ENCODE data around the gene FAM210A.

The FAM210A gene

DNA sequence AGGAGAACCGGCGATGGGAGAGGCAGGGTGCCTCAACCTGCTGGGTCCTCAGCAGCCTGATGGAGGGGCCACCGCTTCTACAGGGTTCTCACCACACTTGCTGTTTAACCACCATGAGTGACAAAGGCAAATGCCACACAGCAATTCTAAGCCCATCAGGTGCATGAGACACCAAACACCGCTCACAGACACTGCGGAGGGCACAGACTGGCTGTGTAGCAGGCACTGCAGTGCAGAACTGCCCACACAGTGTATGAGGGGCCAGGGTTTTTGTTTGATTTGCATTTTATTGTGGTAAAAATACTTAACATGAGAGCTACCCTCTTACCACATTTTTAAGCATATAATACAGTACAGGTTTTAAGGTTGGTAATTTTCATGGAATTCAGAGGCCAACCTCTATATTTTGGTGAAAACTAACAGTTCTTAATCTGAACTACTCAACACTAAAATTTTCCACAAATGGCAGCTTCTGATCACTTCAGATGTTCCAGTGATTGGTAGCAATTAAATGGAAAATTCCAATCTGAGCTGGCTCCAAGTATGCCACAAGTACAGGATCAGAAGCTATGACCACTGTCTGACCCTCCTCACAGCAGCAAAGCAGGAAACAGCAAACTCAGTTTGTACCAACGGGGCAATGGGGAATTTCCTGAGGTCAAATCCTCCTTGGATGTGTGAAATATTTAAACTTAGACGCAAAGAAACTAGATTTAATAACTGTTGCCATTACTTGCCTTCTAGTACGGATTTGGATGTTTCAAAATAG lies 67.7 kb downstream of the FAM210A start:
- Histone ChIP-seq H3K9me3 (ENCODE audit: low read length) (no peaks in the 10 kb centered on the region), H3K36me3 (ENCODE audit: insufficient read depth, low read length) (peaks cover 17% of the 10 kb centered on the region; the same call in 1 of the 2 replicates), H3K4me2 (ENCODE audit: low read length) (no peak overlapping the region), H3K27me3 (ENCODE audit: insufficient read depth, low read length) (no peaks in the 10 kb centered on the region), H3K4me1 (ENCODE audit: insufficient read depth, low read length, severe bottlenecking) (no peaks in the 10 kb centered on the region), H3K27ac (ENCODE audit: low read depth, low read length, poor library complexity, severe bottlenecking) (no peak overlapping the region), H3K9ac (ENCODE audit: low read length) (no peak overlapping the region), H2AFZ (ENCODE audit: low read length) (no peak overlapping the region), H4K20me1 (ENCODE audit: insufficient read depth, low read length) (no peaks in the 10 kb centered on the region), H3K9me2 (ENCODE audit: low read depth, low read length) (no peaks in the 10 kb centered on the region), H3K4me3 (ENCODE audit: low read depth, low read length, poor library complexity, severe bottlenecking) (no peak overlapping the region), H3K79me2 (ENCODE audit: insufficient read depth, low read length) (no peaks in the 10 kb centered on the region), H3F3A (ENCODE audit: insufficient read depth, low read length) (no peaks in the 10 kb centered on the region)
- TF ChIP-seq, protein P1, sequence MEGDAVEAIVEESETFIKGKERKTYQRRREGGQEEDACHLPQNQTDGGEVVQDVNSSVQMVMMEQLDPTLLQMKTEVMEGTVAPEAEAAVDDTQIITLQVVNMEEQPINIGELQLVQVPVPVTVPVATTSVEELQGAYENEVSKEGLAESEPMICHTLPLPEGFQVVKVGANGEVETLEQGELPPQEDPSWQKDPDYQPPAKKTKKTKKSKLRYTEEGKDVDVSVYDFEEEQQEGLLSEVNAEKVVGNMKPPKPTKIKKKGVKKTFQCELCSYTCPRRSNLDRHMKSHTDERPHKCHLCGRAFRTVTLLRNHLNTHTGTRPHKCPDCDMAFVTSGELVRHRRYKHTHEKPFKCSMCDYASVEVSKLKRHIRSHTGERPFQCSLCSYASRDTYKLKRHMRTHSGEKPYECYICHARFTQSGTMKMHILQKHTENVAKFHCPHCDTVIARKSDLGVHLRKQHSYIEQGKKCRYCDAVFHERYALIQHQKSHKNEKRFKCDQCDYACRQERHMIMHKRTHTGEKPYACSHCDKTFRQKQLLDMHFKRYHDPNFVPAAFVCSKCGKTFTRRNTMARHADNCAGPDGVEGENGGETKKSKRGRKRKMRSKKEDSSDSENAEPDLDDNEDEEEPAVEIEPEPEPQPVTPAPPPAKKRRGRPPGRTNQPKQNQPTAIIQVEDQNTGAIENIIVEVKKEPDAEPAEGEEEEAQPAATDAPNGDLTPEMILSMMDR (IDR thresholded peaks at IDR 0.05; ENCODE audit: low read length), result no peak
- no peak for TF ChIP-seq EZH2 (IDR thresholded peaks at IDR 0.05; ENCODE audit: borderline replicate concordance, low read length)

DNA sequence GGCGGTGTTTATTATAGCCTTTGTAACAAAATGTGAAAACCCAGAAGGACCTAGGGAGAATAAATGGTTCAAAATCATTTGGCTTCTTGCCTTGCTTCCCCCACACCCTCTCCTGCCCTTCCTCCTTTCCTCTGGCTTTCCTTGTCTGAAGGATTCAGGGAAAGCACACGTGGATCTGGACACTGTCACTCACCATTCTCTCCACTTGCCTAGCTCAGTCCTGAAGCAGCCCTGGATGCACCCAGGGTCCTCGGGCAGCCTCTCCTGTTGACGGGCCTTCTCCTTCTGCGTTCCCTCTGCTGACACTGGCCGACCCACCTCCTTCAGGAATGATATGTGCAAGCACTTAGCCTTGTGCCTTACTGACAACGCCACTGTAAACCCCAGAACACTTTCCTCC lies 68.4 kb downstream of the FAM210A start:
- no peak for TF ChIP-seq EZH2 (IDR thresholded peaks at IDR 0.05; ENCODE audit: borderline replicate concordance, low read length)
- TF ChIP-seq, protein P1 (IDR thresholded peaks at IDR 0.05; ENCODE audit: low read length), result no peak

DNA sequence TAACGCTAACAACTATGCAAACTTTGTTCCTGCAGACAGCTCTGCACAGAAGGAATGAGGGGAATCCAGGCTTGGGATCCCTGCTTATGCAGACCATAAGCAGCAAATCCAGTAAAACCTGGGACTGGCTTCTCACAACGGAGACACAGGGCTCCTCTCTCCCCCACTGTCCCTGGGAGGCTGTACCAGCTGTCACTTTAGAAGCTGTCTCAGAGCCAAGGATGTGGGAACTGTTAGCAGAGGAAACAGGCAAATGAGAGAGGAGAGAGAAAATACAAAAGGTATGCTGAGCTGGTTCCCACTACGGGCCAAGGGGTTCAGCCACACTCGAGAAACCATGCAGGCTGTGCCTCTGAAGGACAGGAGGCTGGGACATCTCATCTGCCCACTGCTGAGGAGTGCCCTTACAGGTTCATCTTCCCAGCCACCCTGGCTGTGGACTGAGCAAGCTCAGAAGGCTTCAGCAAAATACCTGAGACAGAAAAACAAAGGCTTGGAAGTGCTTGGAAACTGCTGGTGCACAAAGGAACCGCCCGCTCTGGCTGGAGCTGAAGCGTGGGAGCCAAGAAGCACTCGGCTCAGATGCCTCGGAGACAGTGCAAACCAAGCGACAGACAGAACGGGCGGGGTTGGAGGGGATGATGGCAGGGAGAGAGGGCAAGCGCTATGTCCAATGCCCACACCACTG lies 72.5 kb downstream of the FAM210A start:
- no peaks in the 10 kb centered on the region for H3K4me1 ChIP-seq (ENCODE audit: insufficient read depth, low read length, severe bottlenecking)
- no peak overlapping the region for H2AFZ ChIP-seq (ENCODE audit: low read length)
- no peak overlapping the region for H3K4me3 ChIP-seq (ENCODE audit: low read depth, low read length, poor library complexity, severe bottlenecking)

More for the DNA sequence above, 68.4 kb downstream of the FAM210A start:
- H2AFZ ChIP-seq (ENCODE audit: low read length), result no peak overlapping the region
- no peak overlapping the region for H3K4me2 ChIP-seq (ENCODE audit: low read length)
- no peaks in the 10 kb centered on the region for H3K9me3 ChIP-seq (ENCODE audit: low read length)
- H3K9me2 ChIP-seq (ENCODE audit: low read depth, low read length), result no peaks in the 10 kb centered on the region
- H3K4me1 ChIP-seq (ENCODE audit: insufficient read depth, low read length, severe bottlenecking), result no peaks in the 10 kb centered on the region
- H3F3A ChIP-seq (ENCODE audit: insufficient read depth, low read length), result no peaks in the 10 kb centered on the region
- H3K9ac ChIP-seq (ENCODE audit: low read length), result no peak overlapping the region
- H3K79me2 ChIP-seq (ENCODE audit: insufficient read depth, low read length), result no peaks in the 10 kb centered on the region
- H4K20me1 ChIP-seq (ENCODE audit: insufficient read depth, low read length), result no peaks in the 10 kb centered on the region
- no peak overlapping the region for H3K4me3 ChIP-seq (ENCODE audit: low read depth, low read length, poor library complexity, severe bottlenecking)
- peaks cover 14% of the 10 kb centered on the region; the same call in 1 of the 2 replicates for H3K36me3 ChIP-seq (ENCODE audit: insufficient read depth, low read length)
- no peaks in the 10 kb centered on the region for H3K27me3 ChIP-seq (ENCODE audit: insufficient read depth, low read length)
- H3K27ac ChIP-seq (ENCODE audit: low read depth, low read length, poor library complexity, severe bottlenecking), result no peak overlapping the region

More for the DNA sequence above, 72.5 kb downstream of the FAM210A start:
- no peak for TF ChIP-seq EZH2 (IDR thresholded peaks at IDR 0.05; ENCODE audit: borderline replicate concordance, low read length)
- TF ChIP-seq, protein P1 (IDR thresholded peaks at IDR 0.05; ENCODE audit: low read length), result no peak
- no peaks in the 10 kb centered on the region for H3F3A ChIP-seq (ENCODE audit: insufficient read depth, low read length)
- H3K4me2 ChIP-seq (ENCODE audit: low read length), result no peak overlapping the region
- H3K9ac ChIP-seq (ENCODE audit: low read length), result no peak overlapping the region
- no peaks in the 10 kb centered on the region for H3K79me2 ChIP-seq (ENCODE audit: insufficient read depth, low read length)
- H3K27ac ChIP-seq (ENCODE audit: low read depth, low read length, poor library complexity, severe bottlenecking), result no peak overlapping the region
- no peaks in the 10 kb centered on the region for H3K27me3 ChIP-seq (ENCODE audit: insufficient read depth, low read length)
- no peaks in the 10 kb centered on the region for H3K9me2 ChIP-seq (ENCODE audit: low read depth, low read length)
- no peaks in the 10 kb centered on the region for H4K20me1 ChIP-seq (ENCODE audit: insufficient read depth, low read length)
- H3K36me3 ChIP-seq (ENCODE audit: insufficient read depth, low read length), result no peaks in the 10 kb centered on the region
- no peaks in the 10 kb centered on the region for H3K9me3 ChIP-seq (ENCODE audit: low read length)

All from OCI-LY1 (cell line).